IPS DF 19.7 (cell line): Measurements from ENCODE around the gene SLC29A2.

Experiments
- DNase-seq: peaks from one replicate; pipeline ENCODE4 v3.0.0-alpha.2; 2013; ENCODE audit warnings: low read depth, low spot score

The SLC29A2 gene

GRCh38 chr11:66371627-66372415 lies at the start of gene SLC29A2:
TSS of gene SLC29A2 (minus strand) at chr11:66371760. CDS start at chr11:66371591, 169 bp downstream.
- peak; percentile 79 for DNase-seq

- DNase-seq: no peak
Observed at GRCh38 chr11:66420671-66421476, 49.3 kb upstream of the SLC29A2 start, which contains the start of gene NPAS4. TSS of gene NPAS4 (plus strand) at chr11:66421035. CDS start at chr11:66421180, 145 bp downstream.

- DNase-seq: no peak
Observed at GRCh38 chr11:66419825-66420224, 48.3 kb upstream of the SLC29A2 start.

- no peak for DNase-seq
Observed at GRCh38 chr11:66418986-66419308, 47.4 kb upstream of the SLC29A2 start.

- peak; percentile 57 for DNase-seq
Observed at GRCh38 chr11:66418168-66418985, 46.8 kb upstream of the SLC29A2 start.

- DNase-seq: no peak
Observed at GRCh38 chr11:66417000-66417399, 45.4 kb upstream of the SLC29A2 start.

GRCh38 chr11:66415423-66415822 lies 43.9 kb upstream of the SLC29A2 start:
- DNase-seq: no peak

GRCh38 chr11:66414120-66414934 lies 42.8 kb upstream of the SLC29A2 start:
- DNase-seq: peak; percentile 60

GRCh38 chr11:66413167-66413566 lies 41.6 kb upstream of the SLC29A2 start:
- DNase-seq: no peak

- no peak for DNase-seq
Observed at GRCh38 chr11:66412110-66412509, 40.5 kb upstream of the SLC29A2 start.

GRCh38 chr11:66411323-66411722 lies 39.8 kb upstream of the SLC29A2 start:
- DNase-seq: no peak

GRCh38 chr11:66410191-66410590 lies 38.6 kb upstream of the SLC29A2 start:
- DNase-seq: no peak

- no peak for DNase-seq
Observed at GRCh38 chr11:66409226-66409625, 37.7 kb upstream of the SLC29A2 start.

GRCh38 chr11:66408488-66409214 lies 37.1 kb upstream of the SLC29A2 start:
- DNase-seq: peak; percentile 63

- DNase-seq: no peak
Observed at GRCh38 chr11:66407651-66408050, 36.1 kb upstream of the SLC29A2 start.

GRCh38 chr11:66393954-66394353 lies 22.4 kb upstream of the SLC29A2 start:
- no peak for DNase-seq

- no peak for DNase-seq
Observed at GRCh38 chr11:66391322-66391721, 19.8 kb upstream of the SLC29A2 start.

- no peak for DNase-seq
Observed at GRCh38 chr11:66388780-66389386, 17.3 kb upstream of the SLC29A2 start.

- no peak for DNase-seq
Observed at GRCh38 chr11:66386171-66387069, 14.9 kb upstream of the SLC29A2 start.
